ENCODE measurements around the gene CTNS.

The CTNS gene

DNA sequence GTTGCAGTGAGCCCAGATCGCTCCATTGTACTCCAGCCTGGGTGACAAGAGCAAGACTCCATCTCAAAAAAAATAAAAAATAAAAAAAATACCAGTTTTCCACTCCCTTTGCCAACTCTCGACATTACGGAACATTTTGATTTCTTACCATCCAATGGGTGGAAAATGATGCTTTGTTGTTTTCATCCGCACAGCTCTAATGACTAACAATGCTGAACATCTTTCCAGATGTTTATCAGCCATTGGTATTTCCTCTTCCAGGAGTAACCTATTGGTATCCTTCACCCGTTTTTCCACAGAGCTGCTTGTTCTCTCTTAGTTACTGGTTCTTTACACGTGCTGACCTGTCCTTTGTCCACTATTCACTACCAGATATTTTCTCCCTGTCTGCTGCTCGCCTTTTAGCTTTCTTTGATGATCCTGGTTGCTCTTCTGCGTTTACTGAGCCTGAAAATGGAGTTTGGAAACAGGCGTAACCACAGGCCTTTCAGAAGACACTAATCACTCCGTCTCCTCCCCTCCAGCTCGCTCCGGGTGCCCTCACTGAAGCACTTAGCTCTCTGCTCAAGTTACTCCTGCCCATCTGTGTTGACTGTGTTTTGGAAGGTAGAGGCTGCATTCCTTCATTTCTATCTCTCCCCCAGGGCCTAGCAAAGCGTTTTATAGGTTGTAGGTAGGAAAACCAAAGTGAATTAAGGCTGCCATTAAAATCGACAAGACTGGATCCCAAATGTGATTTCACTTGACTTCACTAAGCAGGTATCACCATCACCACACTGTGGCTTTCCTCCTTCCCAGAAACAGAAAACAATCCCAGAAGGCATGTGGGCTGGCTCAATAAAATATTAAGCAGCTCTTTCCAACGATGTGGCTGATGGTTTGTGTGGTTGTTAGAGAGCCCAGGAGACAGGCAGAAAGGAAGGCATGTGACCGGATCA lies 9.5 kb upstream of the CTNS start:
- no peak for DNase-seq

GRCh38 chr17:3627769-3628167 lies 8.8 kb upstream of the CTNS start:
- no peak for DNase-seq

DNA sequence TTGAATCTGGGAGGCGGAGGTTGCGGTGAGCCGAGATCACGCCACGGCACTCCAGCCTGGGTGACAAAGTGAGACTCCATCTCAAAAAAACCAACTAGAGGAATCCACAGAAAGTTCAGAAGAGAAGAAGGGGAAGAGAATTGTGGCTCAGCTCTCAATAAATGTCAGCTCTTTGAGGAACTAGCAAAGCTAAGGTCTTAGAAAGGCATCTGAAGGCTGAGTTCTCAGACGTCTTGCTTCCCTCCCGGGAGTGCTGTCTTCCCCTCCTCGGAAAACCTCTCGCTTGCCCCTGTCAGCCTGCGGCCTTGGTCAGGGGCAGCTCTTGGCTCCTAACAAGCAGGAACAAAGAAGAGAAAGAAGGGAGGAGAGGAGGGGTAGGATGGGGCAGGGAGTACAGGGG lies 5.8 kb upstream of the CTNS start:
- DNase-seq, result no peak

- DNase-seq, result no peak
These were observed 4.3 kb upstream of the CTNS start for GRCh38 chr17:3632287-3632686.

GRCh38 chr17:3635474-3636153 lies 946 bp upstream of the CTNS start:
- DNase-seq, result no peak

- DNase-seq, result no peak
These were observed 381 bp downstream of the CTNS start for GRCh38 chr17:3636908-3637373.

GRCh38 chr17:3639981-3640596 lies 3.5 kb downstream of the CTNS start:
- no peak for DNase-seq

DNA sequence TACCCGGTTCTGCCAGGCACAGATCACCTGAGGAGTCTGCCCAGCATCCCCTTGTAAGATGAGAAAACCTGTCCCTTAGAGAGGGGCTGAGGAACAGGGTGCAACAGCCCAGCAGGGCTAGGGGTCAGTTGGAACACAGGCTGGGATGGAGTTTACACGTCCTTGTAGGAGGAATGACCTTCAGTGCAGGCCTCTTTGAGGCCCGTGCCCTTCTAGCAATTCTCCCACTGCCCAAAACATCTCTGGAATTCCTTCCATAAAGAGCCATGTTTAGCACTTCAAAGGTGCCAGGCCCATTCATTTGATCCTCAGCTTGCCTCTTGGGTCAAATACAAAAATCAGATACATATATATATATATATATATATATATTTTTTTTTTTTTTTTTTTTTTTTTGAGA lies 4.5 kb downstream of the CTNS start:
- DNase-seq, result no peak

DNA sequence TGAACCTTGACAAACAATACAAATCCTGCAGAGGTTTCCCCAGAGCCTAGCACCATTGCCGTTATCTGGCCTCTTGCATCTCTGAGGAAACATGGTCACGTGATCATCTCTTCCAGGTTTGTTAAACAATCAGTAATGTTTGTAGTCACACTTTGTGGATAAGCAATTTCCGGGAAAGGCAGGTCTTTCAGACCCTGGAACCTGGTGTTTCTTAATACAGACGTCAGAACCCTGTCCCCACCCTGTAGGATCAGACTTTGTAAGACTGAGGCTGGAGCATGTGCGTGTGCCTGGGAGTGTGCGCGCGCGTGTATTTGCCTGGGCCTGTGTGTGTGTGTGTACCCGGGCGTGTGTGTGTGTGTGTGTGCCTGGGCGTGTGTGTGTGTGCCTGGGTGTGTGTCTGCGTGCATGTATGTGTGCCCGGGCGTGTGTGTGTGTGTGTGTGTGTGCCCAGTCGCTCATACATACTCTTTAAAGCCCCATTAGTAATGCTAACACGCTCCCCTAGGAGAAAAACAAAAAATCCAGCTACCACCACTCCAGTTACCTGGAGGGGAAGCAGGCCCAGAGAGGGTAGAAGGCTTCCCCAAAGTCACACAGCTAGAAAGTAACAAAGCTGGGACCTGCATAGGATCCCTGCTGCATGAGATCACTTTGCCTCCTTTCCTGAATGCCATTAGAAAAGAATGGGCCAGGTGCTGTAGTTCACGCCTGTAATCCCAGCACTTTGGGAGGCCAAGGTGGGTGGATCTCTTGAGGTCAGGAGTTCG lies 5.3 kb downstream of the CTNS start:
- no peak for DNase-seq

GRCh38 chr17:3643889-3644349 lies 7.4 kb downstream of the CTNS start:
- no peak for DNase-seq

GRCh38 chr17:3645310-3645709 lies 8.8 kb downstream of the CTNS start:
- DNase-seq, result no peak

GRCh38 chr17:3647251-3647650 lies 10.7 kb downstream of the CTNS start:
- DNase-seq, result no peak

GRCh38 chr17:3647769-3648555 lies 11.4 kb downstream of the CTNS start:
- DNase-seq, result peak; percentile 7

GRCh38 chr17:3655766-3656165 lies 19.2 kb downstream of the CTNS start:
- no peak for DNase-seq

GRCh38 chr17:3656353-3656752 lies 19.8 kb downstream of the CTNS start:
- DNase-seq, result no peak

- DNase-seq, result no peak
These were observed 20.4 kb downstream of the CTNS start for GRCh38 chr17:3656755-3657587.

- DNase-seq, result no peak
These were observed 21.0 kb downstream of the CTNS start for GRCh38 chr17:3657588-3657869.

DNA sequence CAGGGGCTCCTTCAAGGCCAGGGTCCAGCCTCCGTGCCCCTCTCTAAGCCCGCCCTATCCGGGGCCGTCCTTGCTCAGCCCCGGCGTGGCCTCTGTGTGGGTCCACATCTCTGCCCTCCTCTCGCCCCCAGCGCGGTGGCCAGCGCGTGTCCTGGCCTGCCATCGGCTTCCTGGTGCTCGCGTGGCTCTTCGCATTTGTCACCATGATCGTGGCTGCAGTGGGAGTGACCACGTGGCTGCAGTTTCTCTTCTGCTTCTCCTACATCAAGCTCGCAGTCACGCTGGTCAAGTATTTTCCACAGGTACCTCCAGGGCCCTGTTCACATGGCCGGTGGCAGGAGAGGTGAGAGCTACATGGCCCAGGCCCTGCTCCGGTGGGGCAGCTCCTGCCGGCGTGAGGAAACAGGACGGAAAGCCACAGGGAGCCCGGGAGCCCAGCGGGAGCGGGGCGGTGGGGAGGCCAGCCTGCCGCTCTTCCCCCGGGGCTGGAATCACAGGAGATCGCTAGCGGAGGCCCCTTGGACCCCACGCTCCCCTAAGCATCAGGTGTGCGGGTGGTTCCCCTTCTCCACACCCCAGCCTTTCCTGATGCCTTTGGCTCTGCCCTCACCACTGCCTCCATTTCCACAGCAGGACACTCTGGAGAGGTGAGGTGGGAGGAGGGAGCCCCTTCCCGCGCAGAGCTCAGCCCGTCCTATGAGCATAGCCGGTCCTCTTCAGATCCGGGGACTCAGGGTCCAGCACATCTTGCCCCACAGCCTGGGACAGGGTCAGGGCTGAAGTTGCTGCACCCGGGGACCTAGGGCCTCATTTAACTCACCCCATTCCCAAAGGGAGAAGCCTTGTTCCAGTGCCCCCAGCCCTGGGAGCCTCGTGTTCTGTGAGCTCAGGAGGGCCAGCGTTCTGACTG lies 21.6 kb downstream of the CTNS start:
- no peak for DNase-seq

GRCh38 chr17:3658784-3659449 lies 22.4 kb downstream of the CTNS start:
- DNase-seq, result no peak

Measured in NCI-H1105 treated with DMSO at 0.1 percent for 48 hours (cell line).